NCI-H460 (cell line): ENCODE measurements around the gene PRM2. TPM values are rescaled to one million over a fixed set of nuclear protein-coding genes. Genes with fewer than 3 reads are reported as not detected.

Experiments
- DNase-seq: peaks from one replicate; pipeline ENCODE4 v3.0.0-alpha.2; 2016; ENCODE audit warnings: low read depth; ENCODE audit errors: extremely low read depth
- total RNA-seq: library from RNA; depleted of rRNA; stranded (reverse); fragments of >200 nt; shearing (Covaris generic); gene quantifications from 2 replicates; pipeline ENCODE4 v1.2.3, GENCODE V29; 2014

Gene PRM2
- total RNA-seq, 1 experiment from 2014 or later, result not detected

- no peak for DNase-seq
Observed at GRCh38 chr16:11251525-11252481, 24.5 kb downstream of the PRM2 start.

GRCh38 chr16:11250786-11251524, 25.3 kb downstream of the PRM2 start:
- DNase-seq, result no peak

GRCh38 chr16:11250091-11250785, 26.0 kb downstream of the PRM2 start:
- no peak for DNase-seq

GRCh38 chr16:11249233-11250061, 26.8 kb downstream of the PRM2 start:
- no peak for DNase-seq

- DNase-seq, result no peak
Observed at GRCh38 chr16:11248133-11248532, 28.1 kb downstream of the PRM2 start.

GRCh38 chr16:11245988-11246387, 30.3 kb downstream of the PRM2 start:
- no peak for DNase-seq

- DNase-seq, result no peak
Observed at GRCh38 chr16:11245222-11245737, 31.0 kb downstream of the PRM2 start.

- no peak for DNase-seq
Observed at GRCh38 chr16:11242658-11243057, 33.6 kb downstream of the PRM2 start.

- DNase-seq, result no peak
Observed at GRCh38 chr16:11241480-11242204, 34.6 kb downstream of the PRM2 start.

GRCh38 chr16:11240636-11241473, 35.4 kb downstream of the PRM2 start:
- DNase-seq, result no peak

- no peak for DNase-seq
Observed at GRCh38 chr16:11239644-11240632, 36.3 kb downstream of the PRM2 start.

GRCh38 chr16:11238272-11239202, 37.7 kb downstream of the PRM2 start:
- no peak for DNase-seq

GRCh38 chr16:11236461-11237254, 39.6 kb downstream of the PRM2 start:
- DNase-seq, result no peak

GRCh38 chr16:11235703-11235991, 40.6 kb downstream of the PRM2 start:
- no peak for DNase-seq

- no peak for DNase-seq
Observed at GRCh38 chr16:11234884-11235702, 41.2 kb downstream of the PRM2 start.
